HEK293 (cell line): ENCODE measurements around the gene AFG1L.

Source experiments
- BCL11B ChIP-seq: fragments of 450-650 bp; formaldehyde crosslinking; IDR thresholded peaks from 2 replicates; pipeline ENCODE4 v1.5.1; 2016; ENCODE audit warnings: low read depth, missing biosample characterization, missing genetic modification characterization
- GLI4 ChIP-seq: fragments of 450-650 bp; formaldehyde crosslinking; IDR thresholded peaks from 2 replicates; pipeline ENCODE4 v1.5.1; 2016; ENCODE audit warnings: missing biosample characterization, missing genetic modification characterization
- HOXC10 ChIP-seq: sonication (generic); formaldehyde crosslinking; IDR thresholded peaks from 2 replicates; pipeline ENCODE4 v1.8.1; 2023; ENCODE audit warnings: mild to moderate bottlenecking, missing genetic modification reagents
- HOXD13 ChIP-seq: sonication (generic); formaldehyde crosslinking; IDR thresholded peaks from 2 replicates; pipeline ENCODE4 v1.8.0; 2022; ENCODE audit warnings: missing genetic modification reagents, borderline replicate concordance
- KLF1 ChIP-seq: fragments of 450-650 bp; formaldehyde crosslinking; IDR thresholded peaks from 2 replicates; pipeline ENCODE4 v1.5.1; 2016; ENCODE audit warnings: missing biosample characterization, missing genetic modification characterization
- RBAK ChIP-seq: fragments of 450-650 bp; formaldehyde crosslinking; IDR thresholded peaks from 2 replicates; pipeline ENCODE4 v1.5.1; 2016; ENCODE audit warnings: missing biosample characterization, missing genetic modification characterization
- WT1 ChIP-seq: fragments of 450-650 bp; formaldehyde crosslinking; IDR thresholded peaks from 2 replicates; pipeline ENCODE4 v1.5.1; 2016; ENCODE audit warnings: missing biosample characterization, missing genetic modification characterization
- ZFP37 ChIP-seq: fragments of 450-650 bp; formaldehyde crosslinking; IDR thresholded peaks from 2 replicates; pipeline ENCODE4 v1.5.1; 2016; ENCODE audit warnings: missing biosample characterization, missing genetic modification characterization
- ZNF112 ChIP-seq: fragments of 450-650 bp; formaldehyde crosslinking; IDR thresholded peaks from 2 replicates; pipeline ENCODE4 v1.5.0; 2017; ENCODE audit warnings: missing biosample characterization, missing genetic modification characterization
- ZNF121 ChIP-seq: fragments of 450-650 bp; formaldehyde crosslinking; IDR thresholded peaks from 2 replicates; pipeline ENCODE4 v1.5.1; 2016; ENCODE audit warnings: missing biosample characterization, missing genetic modification characterization
- ZNF155 ChIP-seq: fragments of 450-650 bp; formaldehyde crosslinking; IDR thresholded peaks from 2 replicates; pipeline ENCODE4 v1.5.1; 2016; ENCODE audit warnings: missing biosample characterization, missing genetic modification characterization
- ZNF174 ChIP-seq: fragments of 450-650 bp; formaldehyde crosslinking; IDR thresholded peaks from 2 replicates; pipeline ENCODE4 v1.5.0; 2017; ENCODE audit warnings: missing biosample characterization, mild to moderate bottlenecking, missing genetic modification characterization
- ZNF223 ChIP-seq: fragments of 450-650 bp; formaldehyde crosslinking; IDR thresholded peaks from 2 replicates; pipeline ENCODE4 v1.5.1; 2016; ENCODE audit warnings: missing biosample characterization, missing genetic modification characterization
- ZNF394 ChIP-seq: fragments of 450-650 bp; formaldehyde crosslinking; IDR thresholded peaks from 2 replicates; pipeline ENCODE4 v1.5.1; 2016; ENCODE audit warnings: missing biosample characterization, missing genetic modification characterization, mild to moderate bottlenecking, moderate library complexity, borderline replicate concordance
- ZNF501 ChIP-seq: fragments of 450-650 bp; formaldehyde crosslinking; IDR thresholded peaks from 2 replicates; pipeline ENCODE4 v1.5.1; 2016; ENCODE audit warnings: missing biosample characterization, missing genetic modification characterization
- ZNF544 ChIP-seq: fragments of 450-650 bp; formaldehyde crosslinking; IDR thresholded peaks from 2 replicates; pipeline ENCODE4 v1.5.0; 2017; ENCODE audit warnings: missing biosample characterization, missing genetic modification characterization
- ZNF600 ChIP-seq: fragments of 450-650 bp; formaldehyde crosslinking; IDR thresholded peaks from 2 replicates; pipeline ENCODE4 v1.5.1; 2016; ENCODE audit warnings: missing biosample characterization, missing genetic modification characterization
- ZNF664 ChIP-seq: fragments of 450-650 bp; formaldehyde crosslinking; IDR thresholded peaks from 2 replicates; pipeline ENCODE4 v1.5.1; 2016; ENCODE audit warnings: missing biosample characterization, missing genetic modification characterization
- ZNF792 ChIP-seq: fragments of 450-650 bp; formaldehyde crosslinking; IDR thresholded peaks from 2 replicates; pipeline ENCODE4 v1.5.1; 2016; ENCODE audit warnings: missing biosample characterization, missing genetic modification characterization
- ZNF830 ChIP-seq: fragments of 450-650 bp; IDR thresholded peaks from 2 replicates; pipeline ENCODE4 v1.5.0; 2018; ENCODE audit warnings: missing biosample characterization, missing genetic modification characterization, low read depth, mild to moderate bottlenecking, moderate library complexity
- ZNF843 ChIP-seq: fragments of 450-650 bp; formaldehyde crosslinking; IDR thresholded peaks from 2 replicates; pipeline ENCODE4 v1.5.1; 2016; ENCODE audit warnings: missing biosample characterization, missing genetic modification characterization
- TF ChIP-seq, protein P1 (sequence below): fragments of 450-650 bp; formaldehyde crosslinking; IDR thresholded peaks from 2 replicates; pipeline ENCODE4 v1.5.1; 2016; ENCODE audit warnings: missing biosample characterization, missing genetic modification characterization
- TF ChIP-seq, protein P2 (sequence below): fragments of 450-650 bp; formaldehyde crosslinking; IDR thresholded peaks from 2 replicates; pipeline ENCODE4 v1.5.1; 2016; ENCODE audit warnings: missing biosample characterization, missing genetic modification characterization
- TF ChIP-seq, protein P3 (sequence below): fragments of 450-650 bp; formaldehyde crosslinking; IDR thresholded peaks from 2 replicates; pipeline ENCODE4 v1.5.1; 2016; ENCODE audit warnings: missing biosample characterization, missing genetic modification characterization
- TF ChIP-seq, protein P4 (sequence below): fragments of 450-650 bp; formaldehyde crosslinking; IDR thresholded peaks from 2 replicates; pipeline ENCODE4 v1.5.1; 2017; ENCODE audit warnings: missing biosample characterization, missing genetic modification characterization
- TF ChIP-seq, protein P5 (sequence below): fragments of 450-650 bp; formaldehyde crosslinking; IDR thresholded peaks from 2 replicates; pipeline ENCODE4 v1.5.1; 2016; ENCODE audit warnings: missing biosample characterization, missing genetic modification characterization
- TF ChIP-seq, protein P6 (sequence below): fragments of 450-650 bp; IDR thresholded peaks from 2 replicates; pipeline ENCODE4 v1.5.1; 2018; ENCODE audit warnings: missing biosample characterization, mild to moderate bottlenecking, missing genetic modification characterization

AFG1L gene

DNA sequence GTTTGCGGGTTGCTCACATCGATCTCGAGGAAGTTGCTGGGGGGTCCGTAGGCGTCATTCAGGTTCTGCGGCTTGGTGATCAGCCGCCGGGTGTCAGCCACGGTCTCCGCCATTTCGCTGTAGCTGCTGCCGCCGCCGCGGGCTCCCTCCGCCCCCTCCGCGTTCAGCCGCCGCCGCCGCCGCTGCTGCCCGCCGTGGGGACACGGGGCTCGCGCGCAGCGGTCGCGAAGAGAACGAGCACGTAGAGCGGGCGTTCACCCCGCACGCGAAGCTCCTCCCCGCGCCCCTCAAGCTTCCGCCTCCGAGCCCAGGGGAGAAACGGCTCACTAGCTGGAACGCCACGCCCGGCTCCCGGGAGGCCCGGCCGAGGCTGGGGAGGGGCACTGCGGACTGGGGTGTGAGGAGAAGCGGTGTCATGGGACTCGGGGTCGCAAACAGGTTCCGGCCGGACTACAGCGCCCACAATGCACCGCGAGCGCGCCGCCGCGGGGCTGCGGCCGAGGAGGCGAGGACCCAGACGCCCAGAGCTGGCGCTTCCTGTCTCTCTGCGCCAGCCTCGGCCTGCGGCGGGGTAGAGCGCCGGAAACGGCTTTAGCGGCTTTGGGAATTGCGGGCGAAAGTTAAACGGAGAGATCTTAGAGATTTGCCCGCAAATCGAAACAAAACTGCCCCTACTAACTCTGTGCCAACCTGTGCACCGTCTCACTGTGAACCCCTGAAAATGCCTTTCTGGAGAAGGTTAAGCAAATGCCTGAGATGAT is 33.9 kb upstream of the AFG1L start, which contains the start of gene SNX3 (continued):
- TF ChIP-seq ZNF155 (tag by site-specific recombination) (no peak), ZNF394 (tag by site-specific recombination) (peak; percentile 92; the same call in 1 of the 2 replicates), ZNF223 (tag by site-specific recombination) (no peak), WT1 (tag by site-specific recombination) (peak; percentile 57), ZNF843 (tag by site-specific recombination) (peak; percentile 18; the same call in 1 of the 2 replicates), ZNF792 (no peak; the same call in 1 of the 2 replicates), ZNF830 (no peak), KLF1 (peak; percentile 77), HOXC10 (CRISPR knock-in tag) (0 out of 2 replicates have a peak, but pooled peaks have one; percentile 72), RBAK (no peak), GLI4 (tag by site-specific recombination) (no peak), ZNF600 (tag by site-specific recombination) (no peak; the same call in 1 of the 2 replicates), BCL11B (tag by site-specific recombination) (no peak), ZNF501 (peak; percentile 67; the same call in 1 of the 2 replicates), ZNF664 (no peak), HOXD13 (CRISPR knock-in tag) (no peak), ZNF112 (no peak), ZFP37 (tag by site-specific recombination) (no peak), ZNF174 (tag by site-specific recombination) (no peak), ZNF544 (no peak), ZNF121 (no peak)
- TF ChIP-seq, protein P1, sequence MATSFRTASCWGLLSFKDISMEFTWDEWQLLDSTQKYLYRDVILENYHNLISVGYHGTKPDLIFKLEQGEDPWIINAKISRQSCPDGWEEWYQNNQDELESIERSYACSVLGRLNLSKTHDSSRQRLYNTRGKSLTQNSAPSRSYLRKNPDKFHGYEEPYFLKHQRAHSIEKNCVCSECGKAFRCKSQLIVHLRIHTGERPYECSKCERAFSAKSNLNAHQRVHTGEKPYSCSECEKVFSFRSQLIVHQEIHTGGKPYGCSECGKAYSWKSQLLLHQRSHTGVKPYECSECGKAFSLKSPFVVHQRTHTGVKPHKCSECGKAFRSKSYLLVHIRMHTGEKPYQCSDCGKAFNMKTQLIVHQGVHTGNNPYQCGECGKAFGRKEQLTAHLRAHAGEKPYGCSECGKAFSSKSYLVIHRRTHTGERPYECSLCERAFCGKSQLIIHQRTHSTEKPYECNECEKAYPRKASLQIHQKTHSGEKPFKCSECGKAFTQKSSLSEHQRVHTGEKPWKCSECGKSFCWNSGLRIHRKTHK: no peak
- TF ChIP-seq, protein P2, sequence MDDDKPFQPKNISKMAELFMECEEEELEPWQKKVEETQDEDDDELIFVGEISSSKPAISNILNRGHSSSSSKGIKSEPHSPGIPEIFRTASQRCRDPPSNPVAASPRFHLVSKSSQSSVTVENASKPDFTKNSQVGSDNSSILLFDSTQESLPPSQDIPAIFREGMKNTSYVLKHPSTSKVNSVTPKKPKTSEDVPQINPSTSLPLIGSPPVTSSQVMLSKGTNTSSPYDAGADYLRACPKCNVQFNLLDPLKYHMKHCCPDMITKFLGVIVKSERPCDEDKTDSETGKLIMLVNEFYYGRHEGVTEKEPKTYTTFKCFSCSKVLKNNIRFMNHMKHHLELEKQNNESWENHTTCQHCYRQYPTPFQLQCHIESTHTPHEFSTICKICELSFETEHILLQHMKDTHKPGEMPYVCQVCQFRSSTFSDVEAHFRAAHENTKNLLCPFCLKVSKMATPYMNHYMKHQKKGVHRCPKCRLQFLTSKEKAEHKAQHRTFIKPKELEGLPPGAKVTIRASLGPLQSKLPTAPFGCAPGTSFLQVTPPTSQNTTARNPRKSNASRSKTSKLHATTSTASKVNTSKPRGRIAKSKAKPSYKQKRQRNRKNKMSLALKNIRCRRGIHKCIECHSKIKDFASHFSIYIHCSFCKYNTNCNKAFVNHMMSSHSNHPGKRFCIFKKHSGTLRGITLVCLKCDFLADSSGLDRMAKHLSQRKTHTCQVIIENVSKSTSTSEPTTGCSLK (tag by site-specific recombination): no peak
- TF ChIP-seq, protein P3, sequence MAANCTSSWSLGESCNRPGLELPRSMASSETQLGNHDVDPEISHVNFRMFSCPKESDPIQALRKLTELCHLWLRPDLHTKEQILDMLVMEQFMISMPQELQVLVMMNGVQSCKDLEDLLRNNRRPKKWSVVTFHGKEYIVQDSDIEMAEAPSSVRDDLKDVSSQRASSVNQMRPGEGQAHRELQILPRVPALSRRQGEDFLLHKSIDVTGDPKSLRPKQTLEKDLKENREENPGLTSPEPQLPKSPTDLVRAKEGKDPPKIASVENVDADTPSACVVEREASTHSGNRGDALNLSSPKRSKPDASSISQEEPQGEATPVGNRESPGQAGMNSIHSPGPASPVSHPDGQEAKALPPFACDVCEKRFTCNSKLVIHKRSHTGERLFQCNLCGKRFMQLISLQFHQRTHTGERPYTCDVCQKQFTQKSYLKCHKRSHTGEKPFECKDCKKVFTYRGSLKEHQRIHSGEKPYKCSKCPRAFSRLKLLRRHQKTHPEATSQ (tag by site-specific recombination): no peak
- TF ChIP-seq, protein P4, sequence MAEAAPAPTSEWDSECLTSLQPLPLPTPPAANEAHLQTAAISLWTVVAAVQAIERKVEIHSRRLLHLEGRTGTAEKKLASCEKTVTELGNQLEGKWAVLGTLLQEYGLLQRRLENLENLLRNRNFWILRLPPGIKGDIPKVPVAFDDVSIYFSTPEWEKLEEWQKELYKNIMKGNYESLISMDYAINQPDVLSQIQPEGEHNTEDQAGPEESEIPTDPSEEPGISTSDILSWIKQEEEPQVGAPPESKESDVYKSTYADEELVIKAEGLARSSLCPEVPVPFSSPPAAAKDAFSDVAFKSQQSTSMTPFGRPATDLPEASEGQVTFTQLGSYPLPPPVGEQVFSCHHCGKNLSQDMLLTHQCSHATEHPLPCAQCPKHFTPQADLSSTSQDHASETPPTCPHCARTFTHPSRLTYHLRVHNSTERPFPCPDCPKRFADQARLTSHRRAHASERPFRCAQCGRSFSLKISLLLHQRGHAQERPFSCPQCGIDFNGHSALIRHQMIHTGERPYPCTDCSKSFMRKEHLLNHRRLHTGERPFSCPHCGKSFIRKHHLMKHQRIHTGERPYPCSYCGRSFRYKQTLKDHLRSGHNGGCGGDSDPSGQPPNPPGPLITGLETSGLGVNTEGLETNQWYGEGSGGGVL (tag by site-specific recombination): no peak; the same call in 1 of the 2 replicates
- TF ChIP-seq, protein P5, sequence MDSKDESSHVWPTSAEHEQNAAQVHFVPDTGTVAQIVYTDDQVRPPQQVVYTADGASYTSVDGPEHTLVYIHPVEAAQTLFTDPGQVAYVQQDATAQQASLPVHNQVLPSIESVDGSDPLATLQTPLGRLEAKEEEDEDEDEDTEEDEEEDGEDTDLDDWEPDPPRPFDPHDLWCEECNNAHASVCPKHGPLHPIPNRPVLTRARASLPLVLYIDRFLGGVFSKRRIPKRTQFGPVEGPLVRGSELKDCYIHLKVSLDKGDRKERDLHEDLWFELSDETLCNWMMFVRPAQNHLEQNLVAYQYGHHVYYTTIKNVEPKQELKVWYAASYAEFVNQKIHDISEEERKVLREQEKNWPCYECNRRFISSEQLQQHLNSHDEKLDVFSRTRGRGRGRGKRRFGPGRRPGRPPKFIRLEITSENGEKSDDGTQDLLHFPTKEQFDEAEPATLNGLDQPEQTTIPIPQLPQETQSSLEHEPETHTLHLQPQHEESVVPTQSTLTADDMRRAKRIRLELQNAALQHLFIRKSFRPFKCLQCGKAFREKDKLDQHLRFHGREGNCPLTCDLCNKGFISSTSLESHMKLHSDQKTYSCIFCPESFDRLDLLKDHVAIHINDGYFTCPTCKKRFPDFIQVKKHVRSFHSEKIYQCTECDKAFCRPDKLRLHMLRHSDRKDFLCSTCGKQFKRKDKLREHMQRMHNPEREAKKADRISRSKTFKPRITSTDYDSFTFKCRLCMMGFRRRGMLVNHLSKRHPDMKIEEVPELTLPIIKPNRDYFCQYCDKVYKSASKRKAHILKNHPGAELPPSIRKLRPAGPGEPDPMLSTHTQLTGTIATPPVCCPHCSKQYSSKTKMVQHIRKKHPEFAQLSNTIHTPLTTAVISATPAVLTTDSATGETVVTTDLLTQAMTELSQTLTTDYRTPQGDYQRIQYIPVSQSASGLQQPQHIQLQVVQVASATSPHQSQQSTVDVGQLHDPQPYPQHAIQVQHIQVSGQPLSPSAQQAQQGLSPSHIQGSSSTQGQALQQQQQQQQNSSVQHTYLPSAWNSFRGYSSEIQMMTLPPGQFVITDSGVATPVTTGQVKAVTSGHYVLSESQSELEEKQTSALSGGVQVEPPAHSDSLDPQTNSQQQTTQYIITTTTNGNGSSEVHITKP (tag by site-specific recombination): no peak
- TF ChIP-seq, protein P6, sequence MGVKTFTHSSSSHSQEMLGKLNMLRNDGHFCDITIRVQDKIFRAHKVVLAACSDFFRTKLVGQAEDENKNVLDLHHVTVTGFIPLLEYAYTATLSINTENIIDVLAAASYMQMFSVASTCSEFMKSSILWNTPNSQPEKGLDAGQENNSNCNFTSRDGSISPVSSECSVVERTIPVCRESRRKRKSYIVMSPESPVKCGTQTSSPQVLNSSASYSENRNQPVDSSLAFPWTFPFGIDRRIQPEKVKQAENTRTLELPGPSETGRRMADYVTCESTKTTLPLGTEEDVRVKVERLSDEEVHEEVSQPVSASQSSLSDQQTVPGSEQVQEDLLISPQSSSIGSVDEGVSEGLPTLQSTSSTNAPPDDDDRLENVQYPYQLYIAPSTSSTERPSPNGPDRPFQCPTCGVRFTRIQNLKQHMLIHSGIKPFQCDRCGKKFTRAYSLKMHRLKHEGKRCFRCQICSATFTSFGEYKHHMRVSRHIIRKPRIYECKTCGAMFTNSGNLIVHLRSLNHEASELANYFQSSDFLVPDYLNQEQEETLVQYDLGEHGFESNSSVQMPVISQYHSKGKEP (tag by site-specific recombination): no peak
